Adrenal gland (tissue), 5 donors: ENCODE measurements around the gene SRI.

Source experiments
- CTCF ChIP-seq, 6 experiments: fragments of 450-650 bp in 4 of 6; fragments of 200-600 bp in 2 of 6; sonication (generic) in 1 of 6; IDR thresholded peaks; 1 replicate in 5 of 6; 2 replicates in 1 of 6; pipeline versions ENCODE4 v1.5.1 to v1.8.0; 2016 to 2021; ENCODE audit warnings: antibody characterized with exemption in 6 of 6, mild to moderate bottlenecking in 2 of 6, moderate library complexity in 1 of 6
- POLR2A ChIP-seq, 2 donors: fragments of 450-650 bp; IDR thresholded peaks; one replicate each; pipeline ENCODE4 v1.6.1; 2017; ENCODE audit warnings: antibody characterized with exemption in 2 of 2, mild to moderate bottlenecking in 2 of 2, moderate library complexity in 1 of 2
- donor health status: DM: no; HTN: no; CAD: no.

DNA sequence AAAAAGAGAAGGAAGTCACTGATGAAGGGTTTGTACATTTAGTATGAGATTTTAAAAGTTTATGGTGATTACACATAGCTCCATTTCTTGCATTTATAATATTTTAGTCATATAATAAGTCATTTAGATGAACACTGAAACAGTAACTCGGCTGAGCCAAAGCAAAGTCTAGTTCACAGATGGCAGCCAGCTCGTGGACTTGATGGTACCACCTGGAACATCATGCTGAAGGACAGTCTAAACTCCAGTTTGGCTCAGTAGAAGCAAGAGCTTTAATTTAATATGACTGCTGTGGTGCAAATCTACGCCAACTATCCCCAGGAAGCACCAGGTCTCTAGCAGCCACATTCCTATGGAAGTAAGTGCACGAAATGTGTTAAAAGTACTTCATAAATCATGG is 16.4 kb downstream of the SRI start:
- TF ChIP-seq CTCF (IDR thresholded peaks at IDR 0.05) (no peak), POLR2A (IDR thresholded peaks at IDR 0.05) (no peak)
